Vein endothelial cell (primary cell): Measurements from ENCODE around the gene SMIM38. TPM values are rescaled to one million over a fixed set of nuclear protein-coding genes. Genes with fewer than 3 reads are reported as not detected.

Experiments
- total RNA-seq: library from RNA; depleted of rRNA; stranded (reverse); fragments of >200 nt; gene quantifications from 2 replicates; pipeline ENCODE4 v1.2.3, GENCODE V29; 2012

Gene SMIM38
- 0.33 TPM in 1 of 2 replicates, not detected in the other for total RNA-seq

DNA sequence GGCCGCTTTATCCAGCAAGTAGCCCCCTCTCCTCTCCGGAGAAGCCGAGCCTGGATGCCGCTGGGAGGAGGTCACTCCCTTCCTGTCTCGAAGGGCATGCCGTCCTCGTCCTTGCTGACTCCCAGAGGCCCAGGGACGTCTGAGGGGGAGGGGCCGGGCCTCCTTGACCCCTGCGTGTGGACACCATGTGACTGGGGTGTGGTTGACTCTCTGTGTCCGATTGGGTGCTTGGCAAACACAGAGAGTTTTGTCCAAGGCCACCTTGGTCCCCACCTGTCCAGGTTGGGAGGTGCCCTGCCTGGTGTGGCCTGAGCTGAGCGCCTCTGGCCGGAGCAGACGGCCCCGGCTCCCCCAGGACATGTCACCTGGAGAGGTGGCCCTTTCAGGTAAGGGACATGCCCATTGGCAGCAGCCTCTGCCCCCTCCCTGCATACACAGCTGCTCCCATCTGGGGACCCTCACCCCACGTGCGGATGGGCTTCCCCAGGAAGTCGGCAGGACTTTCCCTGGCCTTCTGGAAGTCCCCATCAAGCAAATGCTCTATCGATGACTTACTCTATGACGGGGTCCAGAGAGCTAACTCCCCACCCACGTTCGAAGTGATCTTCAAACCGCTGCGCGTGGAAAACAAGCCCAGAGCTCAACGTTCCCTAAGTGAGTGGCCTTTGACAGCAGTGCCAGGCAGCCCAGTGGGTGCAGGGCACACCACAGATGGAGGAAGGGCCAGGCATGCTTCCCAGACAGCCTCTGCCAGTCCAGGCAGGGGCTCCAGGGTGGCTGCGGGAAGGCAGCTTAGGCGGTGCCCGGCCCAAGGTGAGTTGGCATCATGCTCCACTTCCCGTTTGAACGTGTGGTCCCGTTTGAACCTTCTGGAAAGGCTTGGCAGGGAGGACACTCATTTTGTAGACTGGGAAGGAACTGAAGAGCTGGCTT, at the start of gene SMIM38:
SMIM38 (plus strand) TSS at position 634 of the 933 bp plus-strand sequence. CDS start 1,912 bp downstream, outside the sequence.

Other genes with a start within 250 kb of the SMIM38 start
- gene MRGPRD, start 174.9 kb upstream of the SMIM38 start, total RNA-seq, result not detected in 2 replicates
- 0.10 and 0.33 TPM in 2 replicates for gene MRGPRF, start 142.7 kb upstream of the SMIM38 start, total RNA-seq
- gene TPCN2, start 107.0 kb upstream of the SMIM38 start, total RNA-seq, result 11.4 and 14.2 TPM in 2 replicates
- 0.33 and 1.5 TPM in 2 replicates for gene MYEOV, start 138.2 kb downstream of the SMIM38 start, total RNA-seq